ENCODE measurements around the gene ADIG. TPM values are rescaled to one million over a fixed set of nuclear protein-coding genes. Genes with fewer than 3 reads are reported as not detected.

ADIG gene
- total RNA-seq, 1 donor from 2014 or later = not detected

- no peak for DNase-seq (ENCODE audit: low spot score)
- intact Hi-C loops (cut with DNase I) = no loop called here
- ATAC-seq = no peak
Observed at GRCh38 chr20:38624084-38624483, 43.1 kb downstream of the ADIG start.

DNA sequence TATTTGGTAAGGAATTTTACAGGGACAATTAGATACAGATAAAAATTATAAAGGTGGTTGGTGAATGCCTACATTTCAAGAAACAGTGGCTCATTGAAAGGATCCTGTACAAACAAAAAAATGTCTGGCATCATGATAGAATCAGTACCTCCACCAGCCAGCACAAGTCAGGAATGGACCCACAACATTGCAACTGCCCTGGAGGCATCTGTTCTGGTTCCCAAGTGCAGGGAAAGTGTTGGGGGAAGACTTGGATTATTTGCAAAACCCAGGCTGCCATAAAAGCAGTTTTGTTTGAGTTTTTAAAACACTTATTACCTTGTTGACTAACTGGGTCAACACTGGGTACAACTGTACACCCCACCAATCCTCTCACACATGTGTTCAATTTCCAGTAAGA is 44.9 kb downstream of the ADIG start:
- no peak for ATAC-seq
- DNase-seq (ENCODE audit: low spot score) = no peak
- intact Hi-C loops (cut with DNase I) = no loop called here

- intact Hi-C loops (cut with DNase I) = no loop called here
- no peak for DNase-seq (ENCODE audit: low spot score)
- ATAC-seq = no peak
Observed at GRCh38 chr20:38626921-38627659, 46.1 kb downstream of the ADIG start.

DNA sequence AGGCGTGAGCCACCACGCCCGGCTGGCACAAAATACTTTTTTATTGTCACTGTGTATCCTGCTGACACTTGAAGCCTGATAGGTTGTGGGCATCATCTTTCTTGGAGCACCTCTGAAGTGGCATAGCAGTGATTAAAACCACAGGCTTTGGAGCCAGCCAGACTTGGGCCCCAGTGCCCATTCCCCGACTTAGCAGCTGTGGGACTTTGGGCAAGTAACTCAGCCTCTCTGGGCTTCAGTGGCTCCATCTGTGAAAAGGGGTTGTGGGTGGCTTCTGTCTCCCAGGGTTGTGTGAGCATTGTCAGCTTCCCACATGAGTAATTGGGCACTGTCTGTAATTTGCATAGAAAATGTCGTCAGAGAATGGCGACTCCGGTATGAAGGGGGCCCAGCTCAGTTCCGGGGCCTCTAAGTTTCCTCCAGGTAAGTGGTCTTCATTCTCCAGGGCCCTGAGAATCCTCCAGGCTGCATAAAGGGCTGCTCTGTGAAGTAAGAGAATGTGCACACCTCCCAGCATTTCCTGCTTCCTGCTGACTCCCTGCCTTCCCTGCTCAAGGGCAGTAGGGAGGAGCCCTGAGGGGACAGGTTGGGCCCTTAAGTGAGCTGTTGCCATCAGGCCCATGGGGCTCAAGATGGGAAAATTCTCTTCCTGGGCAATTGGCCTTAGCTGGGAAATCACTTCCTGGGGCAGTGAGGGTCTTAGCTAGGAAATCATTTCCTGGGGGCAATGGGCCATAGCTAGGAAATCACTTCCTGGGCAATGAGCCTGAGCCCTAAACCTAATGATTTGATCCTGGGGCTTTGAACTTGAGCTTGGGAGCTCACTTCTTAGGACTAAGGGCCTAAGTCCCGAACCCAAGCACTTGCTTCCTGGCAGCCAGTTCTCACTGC is 47.8 kb downstream of the ADIG start:
- ATAC-seq (no peak), DNase-seq (ENCODE audit: low spot score) (no peak)
- intact Hi-C loops (cut with DNase I) = no loop called here

GRCh38 chr20:38629979-38630378 is 49.0 kb downstream of the ADIG start:
- DNase-seq (ENCODE audit: low spot score) (no peak), ATAC-seq (no peak)
- intact Hi-C loops (cut with DNase I) = no loop called here

GRCh38 chr20:38630727-38631126 is 49.7 kb downstream of the ADIG start:
- DNase-seq (ENCODE audit: low spot score) (no peak), ATAC-seq (no peak)
- intact Hi-C loops (cut with DNase I) = no loop called here

GRCh38 chr20:38631155-38632022 is 50.4 kb downstream of the ADIG start:
- intact Hi-C loops (cut with DNase I) = no loop called here

DNA sequence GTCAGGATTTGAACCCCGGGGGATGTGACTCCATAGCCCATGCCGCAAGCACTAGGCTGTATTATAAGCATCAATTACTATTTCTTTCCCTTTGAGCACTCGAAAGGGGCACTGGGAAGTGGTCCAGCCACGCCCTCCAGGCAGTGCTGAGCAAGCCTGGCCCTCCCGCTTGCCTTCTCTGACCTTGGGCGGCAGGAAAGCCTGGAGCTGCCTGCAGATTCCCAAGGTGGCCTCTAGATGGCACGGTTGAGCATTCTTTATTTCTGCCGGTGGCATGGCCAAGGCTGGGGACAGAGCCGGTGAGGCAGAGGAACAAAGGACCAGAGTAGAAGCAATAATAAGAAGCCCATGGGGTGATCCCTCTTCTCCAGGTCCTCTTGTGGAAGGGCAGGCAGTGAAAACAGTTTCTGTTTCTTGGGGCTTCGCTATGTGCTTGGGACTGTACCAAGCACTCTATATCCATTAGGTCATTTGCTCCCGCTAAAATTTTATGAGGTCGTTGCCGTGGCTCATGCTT is 52.6 kb downstream of the ADIG start:
- intact Hi-C loops (cut with DNase I) = no loop called here
- ATAC-seq (peak; percentile 13), DNase-seq (ENCODE audit: low spot score) (no peak)

More at GRCh38 chr20:38631155-38632022, 50.4 kb downstream of the ADIG start:
- DNase-seq (ENCODE audit: low spot score) = no peak
- no peak for ATAC-seq

- ATAC-seq (no peak), DNase-seq (ENCODE audit: low spot score) (no peak)
- intact Hi-C loops (cut with DNase I) = no loop called here
Observed at GRCh38 chr20:38635721-38636288, 54.8 kb downstream of the ADIG start.

Other genes starting within 250 kb of the ADIG start
- 0.40 TPM for gene LBP, start 234.7 kb upstream of the ADIG start, total RNA-seq
- 30.8 TPM for gene SNHG17, start 145.9 kb upstream of the ADIG start, total RNA-seq
- 40.9 TPM for gene RALGAPB, start 108.4 kb upstream of the ADIG start, total RNA-seq
- not detected for gene ARHGAP40, start 20.6 kb downstream of the ADIG start, total RNA-seq
- gene SLC32A1, start 143.3 kb downstream of the ADIG start, total RNA-seq = not detected
- 8.5 TPM for gene ACTR5, start 167.3 kb downstream of the ADIG start, total RNA-seq
- gene PPP1R16B, start 224.5 kb downstream of the ADIG start, total RNA-seq = 7.5 TPM